OCI-LY7 (cell line): ENCODE measurements around the gene CFAP119.

Experiments
- CTCF ChIP-seq: fragments of 200-600 bp; sonication (generic); conservative IDR thresholded peaks from 2 replicates; pipeline ENCODE4 v1.5.1; 2014; ENCODE audit warnings: mild to moderate bottlenecking, antibody characterized with exemption, low read length, moderate library complexity, mixed read lengths
- EZH2phosphoT487 ChIP-seq: fragments of 200-600 bp; sonication (generic); IDR thresholded peaks from 2 replicates; pipeline ENCODE4 v1.6.1; 2018; ENCODE audit warnings: low read depth, borderline replicate concordance, mild to moderate bottlenecking, mixed run types, antibody characterized with exemption, low read length, moderate library complexity, mixed read lengths

DNA sequence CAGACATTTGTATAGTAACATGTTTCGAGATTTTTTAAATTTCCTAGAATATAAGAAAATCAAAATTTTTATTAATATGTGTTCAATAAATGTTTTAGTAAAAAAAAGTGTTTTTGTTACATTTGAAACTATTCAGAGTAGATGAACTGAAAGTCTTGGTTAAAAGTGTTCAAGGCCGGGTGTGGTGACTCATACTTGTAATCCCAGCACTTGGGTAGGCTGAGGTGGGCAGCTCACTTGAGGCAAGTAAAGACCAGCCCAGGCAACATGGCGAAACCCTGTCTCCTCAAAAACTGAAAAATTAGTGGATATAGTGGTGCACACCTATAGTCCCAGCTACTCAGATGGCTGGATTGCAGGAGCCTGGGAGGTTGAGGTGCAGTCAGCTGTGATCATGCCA is 30.5 kb downstream of the CFAP119 start:
- TF ChIP-seq EZH2phosphoT487 (no peak), CTCF (no peak)
